Neural progenitor cell (in vitro differentiated cells): ENCODE results near the gene HERC2.
"Not testable (repeated sequence)": the region's sequence is repeated elsewhere in the genome, so short reads cannot be mapped to it uniquely, and the experiment has no call there.

Source experiments
- CTCF ChIP-seq: fragments of 200-600 bp; sonication (generic); IDR thresholded peaks from 2 replicates; pipeline ENCODE4 v1.5.1; 2017; ENCODE audit warnings: antibody characterized with exemption, mild to moderate bottlenecking
- EZH2 ChIP-seq: fragments of 200-600 bp; sonication (generic); IDR thresholded peaks from 2 replicates; pipeline ENCODE4 v1.6.1; 2017; ENCODE audit warnings: antibody characterized with exemption, mild to moderate bottlenecking, moderate library complexity
- EZH2phosphoT487 ChIP-seq: fragments of 200-600 bp; sonication (generic); IDR thresholded peaks from 2 replicates; pipeline ENCODE4 v1.6.1; 2017; ENCODE audit warnings: antibody characterized with exemption

- not testable (repeated sequence) for TF ChIP-seq CTCF, EZH2, EZH2phosphoT487
Measured at GRCh38 chr15:28203055-28203828, 118.7 kb downstream of the HERC2 start.
